ENCODE results near the gene ELAC1. TPM values are rescaled to one million over a fixed set of nuclear protein-coding genes. Genes with fewer than 3 reads are reported as not detected.

Gene ELAC1
- total RNA-seq, 1 donor from 2014 or later, result 16.1 TPM

- no peaks in the 10 kb centered on the region for H3K4me1 ChIP-seq
- no peaks in the 10 kb centered on the region for H3K27me3 ChIP-seq
- no peak for DNase-seq (ENCODE audit: low spot score)
- no peak overlapping the region for H3K9ac ChIP-seq
- H3K79me2 ChIP-seq (ENCODE audit: low read depth), result no peaks in the 10 kb centered on the region
- Mint-ChIP-seq H3K4me3 (no peak overlapping the region), H3K4me1 (no peaks in the 10 kb centered on the region), H3K27ac (no peak overlapping the region), H3K27me3 (ENCODE audit: insufficient read depth, low read depth) (peaks cover 2% of the 10 kb centered on the region), H3K36me3 (peaks cover 17% of the 10 kb centered on the region), H3K9me3 (no peaks in the 10 kb centered on the region)
- H3K36me3 ChIP-seq, result no peaks in the 10 kb centered on the region
- no peak overlapping the region for H2AFZ ChIP-seq (replicated peaks)
- H3K9me3 ChIP-seq (ENCODE audit: low read depth), result no peaks in the 10 kb centered on the region
- H4K20me1 ChIP-seq (ENCODE audit: low read depth), result no peaks in the 10 kb centered on the region
- no peak for TF ChIP-seq EZH2phosphoT487 (IDR thresholded peaks at IDR 0.05)
- TF ChIP-seq CTCF (IDR thresholded peaks at IDR 0.05), result no peak
- no peak for TF ChIP-seq EZH2 (IDR thresholded peaks at IDR 0.05)
- H3K4me2 ChIP-seq, result no peak overlapping the region
- H3K27ac ChIP-seq, result no peak overlapping the region
- H3F3A ChIP-seq (ENCODE audit: low read depth), result peaks cover 3% of the 10 kb centered on the region
- no peak overlapping the region for H3K4me3 ChIP-seq
These were observed 18.7 kb upstream of the ELAC1 start for GRCh38 chr18:50949185-50949584.

GRCh38 chr18:50950626-50951025, 17.2 kb upstream of the ELAC1 start:
- no peak overlapping the region for H3K4me3 ChIP-seq
- H3F3A ChIP-seq (ENCODE audit: low read depth), result peaks cover 3% of the 10 kb centered on the region
- Mint-ChIP-seq H3K4me3 (no peak overlapping the region), H3K4me1 (peaks cover 3% of the 10 kb centered on the region), H3K27me3 (ENCODE audit: insufficient read depth, low read depth) (peaks cover 2% of the 10 kb centered on the region), H3K9me3 (no peaks in the 10 kb centered on the region), H3K27ac (no peak overlapping the region), H3K36me3 (peaks cover 10% of the 10 kb centered on the region)
- DNase-seq (ENCODE audit: low spot score), result no peak
- H3K9me3 ChIP-seq (ENCODE audit: low read depth), result no peaks in the 10 kb centered on the region
- no peaks in the 10 kb centered on the region for H4K20me1 ChIP-seq (ENCODE audit: low read depth)
- no peaks in the 10 kb centered on the region for H3K79me2 ChIP-seq (ENCODE audit: low read depth)
- H2AFZ ChIP-seq (replicated peaks), result no peak overlapping the region
- H3K36me3 ChIP-seq, result no peaks in the 10 kb centered on the region
- H3K4me2 ChIP-seq, result no peak overlapping the region
- TF ChIP-seq EZH2 (IDR thresholded peaks at IDR 0.05) (no peak), CTCF (IDR thresholded peaks at IDR 0.05) (no peak), EZH2phosphoT487 (IDR thresholded peaks at IDR 0.05) (no peak)
- no peaks in the 10 kb centered on the region for H3K27me3 ChIP-seq
- H3K9ac ChIP-seq, result no peak overlapping the region
- no peak overlapping the region for H3K27ac ChIP-seq
- H3K4me1 ChIP-seq, result no peaks in the 10 kb centered on the region

GRCh38 chr18:50953822-50954221, 14.0 kb upstream of the ELAC1 start:
- H3K4me3 Mint-ChIP-seq, result no peak overlapping the region
- H3K4me2 ChIP-seq, result no peak overlapping the region
- no peak for DNase-seq (ENCODE audit: low spot score)
- peaks cover 2% of the 10 kb centered on the region for H3K27me3 Mint-ChIP-seq (ENCODE audit: insufficient read depth, low read depth)
- H3K27ac ChIP-seq, result no peak overlapping the region
- no peak overlapping the region for H2AFZ ChIP-seq (replicated peaks)
- no peaks in the 10 kb centered on the region for H3K9me3 Mint-ChIP-seq
- no peak overlapping the region for H3K27ac Mint-ChIP-seq
- no peaks in the 10 kb centered on the region for H3K27me3 ChIP-seq
- H3F3A ChIP-seq (ENCODE audit: low read depth), result peaks cover 3% of the 10 kb centered on the region
- TF ChIP-seq EZH2phosphoT487 (IDR thresholded peaks at IDR 0.05) (no peak), EZH2 (IDR thresholded peaks at IDR 0.05) (no peak), CTCF (IDR thresholded peaks at IDR 0.05) (no peak)
- H3K9ac ChIP-seq, result no peak overlapping the region
- H3K36me3 Mint-ChIP-seq, result peaks cover 2% of the 10 kb centered on the region
- no peaks in the 10 kb centered on the region for H3K36me3 ChIP-seq
- H3K4me1 ChIP-seq, result no peaks in the 10 kb centered on the region
- H3K79me2 ChIP-seq (ENCODE audit: low read depth), result no peaks in the 10 kb centered on the region
- no peaks in the 10 kb centered on the region for H4K20me1 ChIP-seq (ENCODE audit: low read depth)
- H3K4me3 ChIP-seq, result no peak overlapping the region
- H3K4me1 Mint-ChIP-seq, result peaks cover 3% of the 10 kb centered on the region
- no peaks in the 10 kb centered on the region for H3K9me3 ChIP-seq (ENCODE audit: low read depth)
